ENCODE results near the gene LDLRAD3.

GRCh38 chr11:36091256-36091811 lies 147.5 kb downstream of the LDLRAD3 start:
- no peak for TF ChIP-seq CTCF (IDR thresholded peaks at IDR 0.05)
- no peak for TF ChIP-seq POLR2AphosphoS5 (IDR thresholded peaks at IDR 0.05)
